Fibroblast of lung (primary cell): ENCODE measurements around the gene MRPS25.

Experiments used
- CTCF ChIP-seq, 2 donors: IDR thresholded peaks in 1 of 2; conservative IDR thresholded peaks in 1 of 2; 1 replicate in 1 of 2; 2 replicates in 1 of 2; pipeline ENCODE4 v1.5.1; 2011 to 2012; ENCODE audit warnings: low read length in 2 of 2, control low read depth in 1 of 2, inconsistent platforms in 1 of 2, low read depth in 1 of 2, mild to moderate bottlenecking in 1 of 2
- EZH2 ChIP-seq: IDR thresholded peaks from 2 replicates; pipeline ENCODE4 v1.5.1; 2012; ENCODE audit warnings: low read length, control low read depth, mild to moderate bottlenecking; ENCODE audit errors: missing control alignments

- TF ChIP-seq CTCF (conservative IDR thresholded peaks at IDR 0.05 in 1 of 2, IDR thresholded peaks at IDR 0.05 in 1 of 2; ENCODE audit: low read depth in 1 of 2, low read length in 2 of 2) (no peak), EZH2 (no peak)
Measured at GRCh38 chr3:15007681-15008141, 57.4 kb downstream of the MRPS25 start.
